Endothelial cell of hepatic sinusoid (primary cell): ENCODE data around the gene GOLT1A.

Source experiments
- in situ Hi-C: cut with HindIII; loops from 2 replicates; pipeline ENCODE4 v1.10.0; 2017; ENCODE audit warnings: low sequenced_read_pairs

The GOLT1A gene

DNA sequence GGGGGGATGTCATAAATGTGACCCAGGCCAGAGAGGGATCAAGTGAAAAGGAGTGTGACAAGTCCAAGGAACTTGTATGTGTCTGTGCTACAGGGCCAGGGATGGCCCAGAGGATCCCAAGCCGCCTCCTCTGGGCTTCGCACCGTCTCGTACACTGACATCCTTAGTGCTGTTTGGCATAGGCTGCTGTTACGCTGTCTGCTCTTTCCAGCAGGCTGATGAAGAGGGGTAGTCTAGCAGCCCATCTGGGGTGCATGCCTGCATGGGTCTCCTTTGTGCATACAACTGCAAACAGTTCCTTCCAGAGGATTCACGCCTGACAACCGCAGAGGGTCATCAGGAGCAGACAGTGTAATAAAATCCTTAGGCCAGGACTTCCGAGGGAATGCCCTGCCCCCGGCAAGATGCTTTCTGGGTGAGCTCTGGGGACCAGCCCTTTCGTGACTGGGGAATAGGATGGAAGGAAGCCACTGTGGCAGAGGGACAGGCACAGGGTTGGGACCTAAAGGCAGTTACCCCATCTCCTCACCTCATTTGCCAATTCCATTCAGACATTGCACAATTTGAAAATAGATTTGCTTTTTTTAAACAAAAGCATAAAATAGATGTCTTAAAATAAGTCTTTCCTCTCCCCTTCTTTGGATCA, 6.3 kb upstream of the GOLT1A start:
- in situ Hi-C loops, result loop anchor here (5.0 kb wide), 2 partner anchors 58 to 147 kb away; no protein-coding TSS in a partner anchor

DNA sequence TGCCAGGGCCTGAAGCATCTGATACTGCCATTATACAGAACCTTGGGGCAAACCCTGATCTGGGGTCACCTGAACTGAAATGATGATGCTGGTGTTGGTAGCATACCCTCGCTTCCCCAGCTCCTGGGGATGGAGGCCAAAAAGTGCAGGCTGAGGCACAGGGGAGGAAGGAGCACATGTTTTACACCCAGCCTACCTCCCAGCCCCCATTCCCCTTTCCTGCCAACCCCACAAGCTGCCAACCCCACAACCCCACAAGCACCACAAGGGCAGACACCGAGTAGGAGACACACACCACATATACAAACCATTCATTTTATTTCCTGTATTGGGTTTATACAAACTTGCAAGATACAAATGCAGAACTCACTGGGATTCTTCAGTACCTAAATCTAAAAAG, 4.8 kb upstream of the GOLT1A start:
- in situ Hi-C loops, result loop anchor here (5.0 kb wide), 2 partner anchors 56 to 149 kb away; no protein-coding TSS in a partner anchor

DNA sequence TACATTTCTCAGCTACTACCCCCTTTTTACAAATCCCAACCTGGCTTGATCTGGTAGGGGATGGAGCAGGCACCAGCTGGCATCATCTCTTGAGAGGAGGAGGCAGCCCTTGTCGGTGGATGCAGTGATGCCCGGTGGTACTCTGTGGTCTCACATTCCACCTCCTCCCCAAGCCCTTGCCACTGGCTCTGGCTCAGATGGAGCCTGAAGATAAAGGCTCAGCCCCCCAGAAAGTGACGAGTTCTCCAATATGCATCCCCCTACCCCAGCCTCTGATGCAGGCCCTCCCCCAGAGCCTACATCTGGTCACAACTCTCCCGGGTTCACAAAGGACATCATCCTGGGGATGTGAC, 3.8 kb upstream of the GOLT1A start:
- in situ Hi-C loops, result loop anchor here (5.0 kb wide), 2 partner anchors 55 to 150 kb away; no protein-coding TSS in a partner anchor

DNA sequence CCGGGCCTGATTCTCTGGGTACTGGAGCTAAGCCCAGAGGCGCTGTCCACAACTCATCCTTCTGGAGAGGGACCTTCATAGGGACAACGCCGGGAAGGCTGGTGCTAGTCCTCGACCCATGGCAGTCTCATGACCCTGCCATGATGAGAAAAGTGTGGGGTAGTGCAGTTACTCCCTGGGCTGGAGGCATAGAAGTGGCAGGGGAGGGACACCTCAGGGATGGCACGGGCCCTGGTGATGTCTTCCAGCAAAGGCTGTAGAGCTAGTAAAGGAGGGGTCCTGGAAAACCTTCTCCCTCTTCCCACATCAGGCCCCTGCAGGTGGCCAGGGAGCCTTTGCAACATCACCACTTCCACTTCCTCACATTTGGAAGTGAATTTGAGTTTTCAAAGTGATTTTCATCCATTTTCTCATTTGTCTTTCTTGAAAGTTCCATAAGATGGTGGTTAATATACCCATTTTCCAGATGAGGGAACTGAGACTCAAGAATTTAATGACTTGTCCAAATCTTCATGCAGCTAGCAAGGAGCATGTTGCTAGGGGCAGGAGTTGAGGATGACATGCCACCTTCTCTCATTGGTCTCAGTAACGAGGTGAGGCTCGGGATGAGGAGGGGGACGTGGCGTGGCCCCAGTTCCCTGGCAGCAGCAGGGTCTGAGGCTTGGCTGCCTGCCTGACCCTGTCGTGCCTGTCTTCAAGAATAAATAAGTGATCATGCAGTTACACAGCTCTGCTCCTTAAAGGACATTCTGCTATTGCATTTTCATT, 3.3 kb upstream of the GOLT1A start:
- in situ Hi-C loops, result loop anchor here (5.0 kb wide), 2 partner anchors 55 to 150 kb away; no protein-coding TSS in a partner anchor

DNA sequence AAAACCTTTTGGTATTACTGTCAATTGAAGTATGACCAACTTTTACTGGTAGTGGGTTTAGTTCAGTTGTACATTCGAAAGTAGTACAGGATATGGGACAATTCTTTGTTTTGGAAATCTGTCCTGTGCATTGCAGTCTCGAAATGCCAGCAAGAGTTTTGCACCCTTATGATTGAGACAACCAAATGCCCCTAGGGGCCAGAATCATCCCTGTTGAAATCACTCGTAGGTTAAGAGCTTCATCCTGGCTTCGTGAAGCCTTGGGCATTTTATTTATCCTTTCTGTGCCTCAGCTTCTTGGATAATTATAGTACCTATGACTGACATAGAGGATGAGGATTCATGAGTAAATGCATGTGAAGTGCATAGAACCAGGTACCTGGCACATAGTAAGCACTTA, 2.4 kb upstream of the GOLT1A start:
- in situ Hi-C loops, result loop anchor here (5.0 kb wide), 2 partner anchors 54 to 151 kb away; no protein-coding TSS in a partner anchor

DNA sequence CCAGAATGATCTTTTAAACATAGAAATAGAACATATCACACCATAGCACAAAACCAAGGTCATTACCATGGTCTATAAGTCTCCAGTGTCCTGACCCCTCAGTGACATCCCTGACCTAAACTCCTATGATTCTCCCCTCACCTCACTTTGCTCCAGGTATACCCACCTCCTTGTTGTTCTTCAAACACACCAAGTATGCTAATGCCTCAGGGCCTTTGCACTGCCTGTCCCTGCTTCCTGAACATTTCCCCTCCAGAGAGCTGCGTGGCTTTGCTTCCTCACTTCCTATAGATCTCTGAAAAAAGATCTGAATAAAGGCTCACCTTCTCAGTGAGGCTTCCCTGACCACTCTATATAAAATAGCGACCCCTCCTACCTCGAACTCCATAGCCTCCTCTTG, 1.1 kb downstream of the GOLT1A start:
- in situ Hi-C loops, result no loop called here

DNA sequence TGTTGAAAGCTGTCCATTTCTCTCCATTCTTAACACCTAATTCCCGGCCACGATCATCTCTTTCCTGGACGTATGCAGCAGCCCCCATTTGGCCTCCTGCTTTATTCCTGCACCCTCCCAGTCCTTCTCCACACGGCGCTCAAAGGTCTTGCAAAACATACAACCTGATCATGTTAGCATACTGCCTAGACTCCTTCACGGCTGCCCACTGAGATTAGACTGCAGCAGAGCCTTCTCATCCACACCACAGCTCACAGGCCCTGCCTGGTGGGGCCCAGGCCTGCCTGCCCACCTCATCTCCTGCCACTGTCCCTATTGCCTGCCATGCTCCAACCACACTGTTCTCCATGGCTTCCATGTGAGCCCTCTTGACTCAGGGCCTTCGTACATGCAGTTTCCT, 2.7 kb downstream of the GOLT1A start:
- in situ Hi-C loops, result no loop called here

DNA sequence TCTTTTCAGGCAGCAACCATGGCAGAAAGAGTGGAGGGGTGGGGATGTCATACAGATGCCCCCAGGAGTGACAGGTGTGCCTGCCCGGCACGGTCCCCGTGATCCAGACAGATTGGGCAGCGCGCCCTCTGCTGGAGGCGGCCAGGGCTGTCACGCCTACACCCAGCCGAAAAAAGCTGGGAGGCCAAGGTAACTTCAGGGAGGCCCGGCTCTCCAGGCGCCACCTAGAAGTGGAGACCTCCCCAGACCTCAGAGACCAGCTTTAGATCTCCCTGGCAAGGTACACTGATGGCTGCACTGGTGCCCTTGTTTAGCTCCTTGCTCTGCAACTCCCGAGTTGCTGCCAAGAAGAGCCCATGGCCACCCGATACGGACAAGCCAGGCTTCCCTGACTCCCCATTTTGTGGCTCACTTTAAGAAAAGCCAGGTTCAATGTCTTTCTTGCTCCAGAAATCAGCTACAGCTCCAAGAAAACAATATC, 6.6 kb downstream of the GOLT1A start:
- in situ Hi-C loops, result no loop called here

DNA sequence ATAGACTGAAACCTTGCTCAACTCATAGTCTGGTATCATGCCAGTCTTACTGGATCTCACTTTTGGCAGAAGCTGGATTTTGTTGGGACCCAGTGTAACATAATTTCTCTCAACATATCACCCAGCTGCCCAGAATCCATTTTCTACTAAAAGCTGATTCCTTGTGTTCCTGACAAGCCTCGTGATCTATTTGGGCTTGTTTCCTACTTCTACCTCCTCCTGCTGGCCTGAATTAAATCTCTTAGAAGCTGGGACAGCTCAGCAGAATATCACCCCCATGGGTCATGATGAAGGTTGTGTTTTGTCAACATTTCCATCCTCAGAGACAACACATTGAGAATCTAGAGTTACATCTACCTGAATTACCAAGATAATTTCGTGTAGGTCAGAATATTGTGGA, 7.7 kb downstream of the GOLT1A start:
- in situ Hi-C loops, result no loop called here

DNA sequence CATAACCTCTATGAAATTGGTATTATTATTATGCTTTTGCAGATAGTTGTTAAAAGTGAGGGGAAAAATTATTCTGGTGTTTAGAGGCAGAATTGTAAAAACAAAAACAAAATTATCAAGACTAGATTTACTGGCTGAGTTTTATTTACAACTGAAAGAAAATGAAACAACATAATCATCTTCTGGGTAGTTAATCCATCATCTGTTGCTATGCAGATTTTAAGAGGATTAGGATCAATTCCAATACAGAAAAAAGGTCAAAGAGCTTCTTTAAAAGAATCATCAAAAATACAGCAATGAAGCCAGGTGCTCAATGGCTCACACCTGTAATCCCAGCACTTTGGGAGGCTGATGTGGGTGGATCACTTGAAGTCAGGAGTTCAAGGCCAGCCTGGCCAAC, 8.3 kb downstream of the GOLT1A start:
- in situ Hi-C loops, result no loop called here

DNA sequence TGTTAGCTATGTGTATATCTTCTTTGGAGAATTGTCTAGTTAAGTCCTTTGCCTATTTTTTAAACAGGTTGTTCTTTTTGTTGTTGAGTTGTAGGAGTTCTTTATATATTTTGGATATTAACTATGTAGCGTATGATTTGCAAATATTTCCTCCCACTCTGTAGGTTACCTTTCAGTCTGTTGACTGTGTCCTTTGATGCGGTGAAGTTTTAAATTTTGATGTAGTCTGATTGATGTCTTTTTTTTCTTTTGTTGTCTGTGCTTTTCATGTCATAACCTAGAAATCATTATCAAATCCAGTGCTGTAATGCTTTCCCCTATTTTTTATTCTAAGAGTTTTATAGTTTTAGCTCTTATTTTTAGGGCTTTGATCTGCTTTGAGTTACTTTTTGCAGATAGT, 8.8 kb downstream of the GOLT1A start:
- in situ Hi-C loops, result no loop called here

DNA sequence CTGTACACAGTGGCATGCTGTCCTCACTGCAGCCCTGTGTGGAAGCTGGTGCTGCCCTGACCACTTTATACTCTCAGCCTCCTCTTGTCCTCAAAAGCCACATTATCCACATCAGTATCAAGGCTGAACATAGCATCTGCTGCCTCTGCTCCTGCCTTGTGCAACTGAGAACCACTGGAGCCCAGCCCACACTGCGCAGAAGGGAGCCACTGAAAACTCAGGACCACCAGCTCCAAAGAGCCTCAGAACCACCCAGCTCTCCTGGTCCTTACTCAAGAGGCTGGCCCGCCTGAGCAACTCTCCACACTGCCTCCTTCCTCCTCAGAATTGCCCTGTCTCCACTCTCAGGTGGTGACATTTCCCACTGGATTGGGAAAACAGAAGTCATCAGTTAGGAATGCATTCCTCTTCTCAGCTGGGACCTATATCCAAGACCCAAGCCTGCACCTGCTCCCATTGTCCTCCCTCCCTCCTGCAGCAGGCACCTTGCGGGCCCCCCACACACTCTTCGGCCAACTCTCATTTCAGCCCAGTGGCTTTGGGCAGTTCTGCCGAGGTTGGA, 10.5 kb downstream of the GOLT1A start:
- in situ Hi-C loops, result no loop called here

DNA sequence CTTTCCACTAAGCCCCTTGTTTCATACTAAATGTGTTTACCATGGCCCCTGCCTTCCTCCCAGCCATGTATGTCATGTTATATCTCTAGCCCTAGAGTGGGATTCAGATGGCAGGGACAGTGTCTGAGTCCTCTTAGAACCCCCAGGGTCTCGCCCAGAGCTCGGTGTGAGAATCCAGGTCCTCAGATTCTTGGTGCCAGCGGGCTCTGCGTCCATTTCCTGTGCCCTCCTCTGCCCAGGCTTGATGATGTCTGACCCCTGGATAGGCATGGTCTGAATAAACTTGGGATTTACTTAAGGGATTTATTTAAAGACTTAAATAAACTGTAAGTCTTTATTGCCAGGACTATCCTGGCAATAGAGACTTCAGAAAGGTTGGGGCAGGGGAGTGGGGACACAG, 11.3 kb downstream of the GOLT1A start:
- in situ Hi-C loops, result no loop called here

DNA sequence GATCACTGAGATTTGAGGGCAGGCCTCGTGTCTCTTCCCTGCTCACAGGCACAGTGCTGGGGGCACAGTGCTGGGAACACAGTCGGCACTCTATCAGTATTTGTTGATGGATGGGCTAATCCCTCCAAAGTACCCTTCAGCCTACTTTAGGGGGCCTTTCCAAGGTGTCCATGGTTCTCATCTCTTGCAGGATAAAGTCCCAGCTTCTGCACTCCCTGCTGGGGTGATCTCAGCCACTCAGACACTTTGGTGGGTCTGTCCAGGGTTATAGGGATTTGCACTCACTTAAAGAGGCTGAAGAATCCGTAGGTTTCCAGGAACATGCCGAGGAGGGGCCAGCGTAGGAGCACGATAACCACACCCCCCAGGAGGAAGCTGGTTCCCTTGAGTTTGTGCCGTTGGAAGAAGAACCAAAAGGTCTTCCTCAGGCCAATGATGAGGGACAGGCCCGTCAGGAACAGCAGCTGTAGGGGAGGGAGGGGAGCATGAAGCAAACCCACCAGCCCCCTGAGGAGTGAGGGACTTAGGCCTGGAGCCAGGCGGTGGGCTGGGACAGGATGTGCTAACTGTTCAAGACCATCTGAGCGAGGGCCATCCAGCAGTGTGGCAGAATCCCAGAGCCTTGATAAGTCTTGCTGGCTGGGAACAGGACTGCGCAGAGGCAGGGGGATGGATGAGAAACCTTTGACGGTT, 12.3 kb downstream of the GOLT1A start:
- in situ Hi-C loops, result no loop called here

DNA sequence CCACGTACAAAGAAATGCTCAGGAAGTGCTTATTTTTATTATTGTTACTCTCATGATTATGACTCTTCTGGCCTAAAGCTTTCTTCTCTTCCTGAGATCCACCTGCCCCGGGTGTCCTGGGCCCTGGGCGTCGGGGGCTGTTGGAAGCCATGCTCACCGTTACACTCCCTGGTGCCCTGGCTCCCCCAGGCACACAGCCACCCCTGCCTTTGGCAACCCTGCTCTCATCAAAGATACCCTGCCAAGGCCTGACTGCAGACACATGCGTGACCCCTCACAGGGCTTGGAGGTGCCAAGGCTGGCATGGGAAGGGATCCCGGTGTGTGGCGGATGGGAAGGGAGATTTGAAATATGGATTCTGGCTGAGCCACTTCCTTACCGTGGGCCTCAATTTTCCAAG, 14.2 kb downstream of the GOLT1A start:
- in situ Hi-C loops, result no loop called here

DNA sequence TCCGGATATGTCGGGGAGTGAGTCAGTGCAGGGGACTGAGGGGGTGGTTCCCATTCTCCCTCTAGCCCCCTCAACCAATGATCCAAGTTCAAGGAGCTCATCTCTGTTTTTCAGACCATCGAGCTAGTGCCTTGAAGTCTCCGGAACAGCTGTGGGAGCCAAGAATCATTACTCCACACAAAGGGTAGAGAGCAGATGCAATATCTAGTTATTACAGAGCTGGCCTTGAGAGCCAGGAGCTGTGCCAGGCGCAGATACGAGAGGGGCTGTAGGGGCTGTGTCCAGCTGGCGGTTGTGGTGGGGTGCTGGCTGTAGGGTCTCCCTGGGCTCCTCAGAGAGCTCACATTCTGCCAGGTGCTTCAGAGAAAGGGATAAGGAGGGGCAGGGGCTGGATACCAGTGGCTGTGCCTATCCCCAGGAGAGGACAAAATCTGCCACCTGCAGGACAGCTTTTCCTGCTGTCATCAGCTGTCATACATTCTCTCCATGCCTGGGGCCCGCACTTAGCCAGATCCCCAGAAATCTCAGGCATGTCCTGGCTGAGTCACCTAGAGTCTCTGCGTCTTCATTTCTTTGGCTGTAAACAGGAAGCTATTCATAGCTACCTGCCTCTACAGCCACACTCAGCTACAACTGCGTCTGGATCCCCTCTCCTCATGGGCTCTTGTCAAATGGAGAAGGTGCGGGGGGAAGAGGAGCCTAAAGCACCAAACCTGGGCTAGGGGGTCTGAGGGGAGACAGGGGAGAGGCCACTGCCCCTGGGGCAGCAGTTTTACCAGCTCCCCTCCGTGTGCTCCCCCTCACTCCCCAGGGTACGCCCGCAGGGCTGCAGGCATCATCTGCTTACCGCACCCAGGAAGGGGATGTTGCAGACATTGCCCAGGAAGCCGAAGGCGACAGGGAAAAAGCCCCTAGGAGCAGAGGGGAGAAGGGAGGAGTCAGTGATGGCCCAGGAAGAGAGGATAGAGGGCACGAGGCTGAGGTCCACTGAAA, 15.1 kb downstream of the GOLT1A start:
- in situ Hi-C loops, result no loop called here

DNA sequence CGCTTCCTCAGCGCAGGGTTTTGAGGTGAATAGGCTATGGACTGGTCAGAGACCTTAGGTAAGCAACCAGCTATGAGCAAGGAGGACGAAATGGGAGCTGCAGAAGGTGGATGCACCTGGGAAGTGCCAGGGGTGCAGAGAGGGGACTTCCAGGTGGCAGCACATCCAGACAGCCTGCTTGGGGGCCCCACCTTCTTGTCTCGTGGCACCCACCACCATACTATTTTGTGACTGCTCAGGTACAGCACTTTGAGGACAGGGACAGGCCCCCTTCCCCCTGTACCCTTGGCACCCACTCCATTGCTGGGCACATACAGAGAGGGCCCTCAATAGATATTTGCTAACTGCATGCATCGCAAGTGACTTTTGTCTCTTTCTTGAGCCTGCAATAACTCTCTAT, 16.7 kb downstream of the GOLT1A start:
- in situ Hi-C loops, result no loop called here

DNA sequence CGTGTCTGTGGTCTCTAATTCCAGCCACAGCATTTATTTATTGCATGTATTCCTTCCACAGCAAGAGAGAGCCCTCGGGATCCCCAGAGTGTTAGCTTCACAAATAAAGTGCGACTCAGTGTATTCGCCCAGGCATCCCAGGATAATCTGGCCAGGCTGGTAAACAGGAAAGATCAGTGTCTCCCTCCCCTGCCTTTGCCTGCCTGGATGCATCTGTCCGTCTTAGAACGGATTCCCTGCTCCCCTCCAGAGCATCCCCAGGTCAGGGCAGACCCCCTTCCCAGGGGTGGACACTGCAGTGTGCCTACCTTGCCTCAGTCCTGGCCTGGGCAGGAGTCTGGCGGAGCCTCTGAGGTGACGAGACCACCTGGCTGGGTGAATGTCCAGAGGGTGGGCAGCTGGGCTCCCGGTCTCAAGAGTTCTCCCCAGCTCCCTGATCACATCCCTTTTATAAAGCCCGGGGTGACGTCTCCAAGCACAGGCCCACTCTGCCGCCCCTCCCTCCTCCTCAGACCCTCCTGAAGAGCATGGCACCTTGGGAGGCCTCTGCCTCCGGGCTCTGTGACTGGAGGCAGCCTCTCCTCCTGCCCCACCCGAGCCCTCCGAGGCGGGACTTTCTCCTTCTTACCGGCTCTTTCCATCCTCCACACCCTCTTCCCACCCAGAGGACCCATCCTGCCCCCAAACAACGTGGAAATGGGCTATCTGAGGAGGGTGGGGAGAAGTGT, 17.6 kb downstream of the GOLT1A start, which contains the start of gene KISS1:
Gene KISS1 (minus strand): TSS at position 424 of the 728 bp plus-strand sequence. CDS start 3,615 bp downstream, outside the sequence.
- in situ Hi-C loops, result no loop called here

DNA sequence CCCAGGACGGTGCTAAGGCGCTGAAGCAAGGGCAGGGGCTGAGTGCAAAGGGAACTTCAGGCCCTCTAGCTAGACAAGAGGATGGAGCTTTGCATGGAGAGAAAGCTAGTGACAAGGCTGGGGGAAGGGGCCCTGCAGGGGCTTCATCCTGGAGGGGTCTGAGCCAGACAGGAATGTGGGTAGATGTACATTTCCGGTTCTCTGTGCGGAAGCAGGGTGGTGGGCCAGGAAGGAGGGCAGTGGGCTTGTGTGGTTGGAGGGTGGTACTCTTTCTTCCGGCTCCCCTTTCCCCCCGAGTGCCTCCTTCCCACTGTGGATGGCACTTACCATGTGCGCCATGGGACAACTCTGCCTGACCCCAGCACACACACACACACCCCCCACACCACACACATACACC, 19.0 kb downstream of the GOLT1A start:
- in situ Hi-C loops, result no loop called here
